NCI-H524 (cell line): ENCODE data around the gene CPE.
"Not testable (repeated sequence)": the region's sequence is repeated elsewhere in the genome, so short reads cannot be mapped to it uniquely, and the experiment has no call there.

Experiments used
- DNase-seq, 2 experiments: peaks; one replicate each; lab custom pipeline; 2025; lab: John Stamatoyannopoulos, UW

Gene CPE

DNA sequence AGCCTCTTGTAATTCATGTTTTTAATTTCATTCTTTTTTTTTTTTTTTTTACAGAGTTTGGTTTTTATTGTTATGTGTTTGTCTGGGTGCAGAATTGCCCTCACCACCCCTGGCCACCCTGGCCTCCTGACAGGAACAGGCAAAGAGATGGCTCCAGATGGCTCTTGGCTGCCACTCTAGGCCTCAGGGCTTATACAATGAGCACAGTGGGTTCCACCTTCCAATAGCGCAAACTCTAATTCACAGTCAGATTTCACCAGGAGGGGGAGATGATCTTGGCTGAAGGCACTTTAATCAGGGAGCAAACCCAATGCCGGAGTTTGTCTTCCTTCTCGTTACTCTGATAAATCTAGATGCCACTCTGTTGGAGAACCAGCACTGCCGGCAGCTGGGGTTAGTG lies 24.8 kb downstream of the CPE start:
- DNase-seq, result peak; percentile 6 to 50

DNA sequence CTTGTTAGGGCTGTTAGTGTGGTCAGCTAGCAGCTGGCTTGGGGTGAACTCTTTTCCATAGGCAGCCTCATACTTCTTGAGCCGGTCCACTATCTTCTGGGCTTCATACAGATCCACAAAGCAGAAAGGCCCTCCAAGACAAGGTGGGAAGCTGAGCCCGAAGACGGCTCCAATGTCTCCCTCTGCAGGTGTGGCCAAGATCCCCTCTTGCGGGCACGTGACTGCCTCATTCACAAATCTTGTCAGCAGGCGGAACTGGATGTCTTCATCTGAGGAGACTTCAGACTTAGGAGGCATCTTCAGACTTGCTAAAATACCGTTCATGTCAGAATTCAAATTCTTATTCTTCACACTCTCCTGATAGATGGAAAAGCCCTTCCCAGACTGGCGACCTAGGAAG lies 25.3 kb downstream of the CPE start:
- no peak for DNase-seq

DNA sequence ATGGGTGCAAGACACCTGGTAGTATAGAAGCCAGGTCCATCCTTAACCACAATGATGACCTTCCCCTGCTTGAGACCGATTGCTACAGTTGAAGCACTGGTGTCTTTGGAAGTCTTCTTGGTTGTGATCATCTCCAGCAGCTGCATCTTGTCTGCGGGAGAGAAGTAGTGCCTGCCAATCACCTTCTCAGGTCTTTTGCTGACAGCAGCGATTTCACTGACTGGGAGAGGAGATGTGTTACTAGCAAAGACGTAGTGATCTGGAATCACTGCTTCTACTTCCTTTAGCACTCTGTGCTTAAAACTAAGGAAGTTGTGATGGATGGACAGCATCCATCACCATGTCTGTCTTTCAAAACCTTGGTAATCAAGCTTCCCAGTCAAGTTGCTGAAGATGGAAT lies 25.9 kb downstream of the CPE start:
- DNase-seq, result no peak

DNA sequence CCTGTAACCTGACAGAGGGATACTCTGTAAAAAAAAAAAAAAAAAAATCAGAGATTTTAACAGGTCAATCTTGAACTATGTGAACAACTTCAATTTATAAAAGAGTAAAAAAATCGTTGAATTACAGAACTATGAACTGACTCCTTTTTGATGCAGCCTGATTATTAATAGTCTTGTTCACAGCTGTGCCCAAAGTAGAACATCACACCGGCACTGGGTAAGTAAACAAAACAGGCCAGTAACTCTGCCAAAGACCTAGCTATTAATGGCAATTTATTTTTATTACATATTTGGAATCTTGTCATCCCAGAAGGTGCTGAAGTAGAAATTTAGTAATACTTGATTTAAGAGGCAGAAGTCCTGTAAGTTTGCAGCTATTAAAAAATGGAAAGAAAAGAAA lies 31.4 kb downstream of the CPE start:
- no peak for DNase-seq

DNA sequence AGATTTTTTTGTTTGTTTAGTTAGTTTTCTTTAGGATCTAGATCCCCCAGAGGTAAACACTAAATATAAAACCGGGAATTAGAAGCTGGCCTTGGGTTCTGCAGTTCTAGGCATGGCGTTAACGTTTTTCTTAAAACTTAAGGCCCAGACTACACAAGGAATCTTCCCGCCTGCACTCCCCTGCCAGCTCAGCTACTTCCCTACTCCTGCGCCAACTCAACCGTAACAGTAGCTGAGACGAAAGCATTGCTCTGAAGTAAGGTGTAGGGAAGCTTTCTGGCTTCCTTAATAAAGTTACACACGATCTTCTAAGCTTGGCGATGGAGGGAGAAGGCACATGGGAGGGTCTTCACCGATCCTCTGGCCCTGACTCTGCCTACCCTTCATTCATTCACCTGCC lies 37.1 kb downstream of the CPE start:
- peak in 1 of 2 experiments; percentile 4 for DNase-seq

DNA sequence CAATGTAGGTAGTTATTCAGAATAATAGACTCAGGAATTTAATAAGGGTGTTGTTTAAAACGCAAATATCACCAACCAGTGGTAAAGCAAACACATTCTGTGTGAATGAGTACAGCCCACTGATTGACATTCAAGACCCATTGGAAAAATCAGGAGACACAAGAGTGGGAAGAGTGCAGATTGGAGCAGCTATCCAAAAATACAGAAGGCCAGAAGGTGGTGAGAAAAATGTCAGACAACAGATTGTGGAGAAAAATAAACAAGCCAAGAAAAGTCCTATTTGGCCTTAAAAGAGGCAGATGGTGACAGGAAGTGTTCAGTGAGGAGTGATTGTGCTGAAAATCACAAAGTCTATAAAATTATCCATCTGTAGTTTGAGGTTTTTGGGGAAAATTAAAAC lies 39.3 kb downstream of the CPE start:
- DNase-seq, result no peak

DNA sequence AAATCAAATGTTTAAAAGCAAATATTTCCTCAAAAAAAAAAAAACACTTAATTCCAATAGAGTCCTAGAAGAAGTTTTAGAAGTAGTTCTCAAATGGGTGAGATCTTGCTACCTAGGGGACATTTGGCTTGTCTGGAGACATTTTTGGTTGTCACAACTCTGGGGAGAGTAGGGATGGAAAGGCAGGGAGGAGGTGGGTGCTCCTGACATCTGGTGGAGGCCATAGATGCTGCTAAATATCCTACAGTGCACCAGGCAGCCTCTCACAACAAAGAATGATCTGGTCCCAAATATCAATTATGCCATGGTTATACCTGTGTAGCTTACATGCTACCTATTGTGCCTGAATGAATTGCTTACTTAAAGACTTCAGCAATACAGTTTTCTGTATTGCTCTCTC lies 46.8 kb downstream of the CPE start:
- DNase-seq, result peak in 1 of 2 experiments; percentile 4

DNA sequence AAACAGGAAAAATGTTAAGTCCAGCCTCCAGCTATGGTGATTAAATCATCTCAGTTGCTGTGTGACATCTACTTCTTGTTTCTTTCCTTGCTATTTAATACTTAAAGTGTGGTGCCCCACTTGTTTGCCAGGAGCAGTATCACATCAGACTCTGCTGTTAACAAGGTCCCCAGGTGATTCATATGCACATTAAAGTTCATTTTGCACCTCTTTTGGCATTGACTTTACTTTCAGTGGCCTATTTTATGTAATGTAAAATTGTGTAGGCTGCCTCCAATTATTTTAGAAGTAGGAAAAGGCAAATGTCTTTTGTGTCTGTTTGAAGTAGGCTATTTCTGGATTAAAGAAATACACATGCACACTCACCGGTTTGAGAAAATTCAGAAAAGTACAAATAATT lies 47.5 kb downstream of the CPE start:
- DNase-seq, result no peak

DNA sequence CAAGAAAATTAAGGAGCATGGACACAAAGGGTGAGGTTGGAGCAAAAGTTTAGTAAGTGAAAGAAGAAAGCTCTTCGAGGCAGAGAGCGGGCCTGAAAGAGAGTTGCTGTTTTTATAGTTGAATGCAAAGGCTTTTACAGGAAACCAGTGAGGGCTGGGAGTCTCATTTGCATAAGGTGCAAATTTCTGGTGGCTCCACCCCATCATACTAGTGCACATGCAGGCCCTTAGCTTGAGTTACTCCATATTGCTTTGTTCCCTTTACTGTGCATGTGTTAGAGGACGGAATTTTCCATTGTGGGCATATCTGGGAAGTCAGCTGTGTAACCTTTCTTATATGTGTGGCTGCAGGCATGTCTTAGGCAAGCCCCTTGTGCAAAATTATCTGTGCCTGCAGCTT lies 48.0 kb downstream of the CPE start:
- DNase-seq, result no peak

DNA sequence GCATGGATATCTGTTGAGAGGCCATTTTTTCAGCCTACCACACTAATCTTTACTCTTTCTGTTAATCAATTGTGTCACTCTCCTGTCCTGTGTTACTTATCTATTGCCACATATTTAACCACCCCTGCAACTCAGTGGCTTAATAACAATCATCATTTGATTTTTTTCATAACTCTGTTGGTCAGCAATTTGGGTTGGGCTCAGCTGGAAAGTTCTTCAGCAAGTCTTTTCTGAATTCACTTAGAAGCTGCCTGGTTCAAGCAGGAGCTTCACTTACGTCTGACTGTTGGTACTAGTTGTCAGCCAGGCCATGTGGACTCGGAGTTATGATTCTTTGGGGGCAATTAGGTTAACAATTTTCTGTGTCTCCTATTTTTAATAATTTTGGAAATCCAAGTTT lies 50.1 kb downstream of the CPE start:
- no peak for DNase-seq

DNA sequence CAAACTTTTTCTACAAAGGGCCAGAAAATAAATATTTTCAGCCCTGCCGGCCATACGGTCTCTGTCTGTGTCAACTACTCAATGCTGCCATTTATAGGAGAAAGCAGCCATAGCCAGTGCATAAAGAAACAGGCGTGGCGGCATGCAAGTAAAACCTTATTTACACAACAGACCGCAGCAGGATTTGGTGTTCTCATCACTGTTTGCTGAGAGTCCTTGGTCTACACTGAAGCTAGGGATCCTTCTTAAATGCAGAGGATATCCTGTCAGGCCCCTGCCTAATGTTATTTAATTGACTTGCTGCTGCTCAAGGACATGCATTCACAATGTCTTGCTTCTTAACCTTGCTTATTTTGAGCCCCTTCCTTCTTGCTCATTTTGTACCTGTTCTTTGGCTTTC lies 54.7 kb downstream of the CPE start:
- DNase-seq, result no peak

DNA sequence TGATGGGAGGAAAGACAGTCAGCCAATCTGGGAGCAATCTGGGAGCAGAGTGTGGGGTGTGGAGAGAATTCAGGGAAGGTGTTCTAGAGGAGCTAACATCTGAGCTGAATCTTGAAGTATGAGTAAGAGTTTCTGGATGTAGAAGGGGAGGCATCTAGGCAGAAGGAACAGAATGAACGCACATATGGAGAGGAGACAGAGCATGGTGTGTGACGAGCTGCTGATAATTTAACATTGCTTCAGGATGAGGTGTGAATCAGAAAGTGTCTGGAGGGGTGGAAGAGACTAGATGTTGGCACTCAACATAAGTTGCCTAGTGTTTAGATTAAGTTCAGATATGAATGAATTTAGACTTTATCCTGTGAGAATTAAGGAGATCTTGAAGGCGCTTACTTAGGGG lies 58.9 kb downstream of the CPE start:
- no peak for DNase-seq

DNA sequence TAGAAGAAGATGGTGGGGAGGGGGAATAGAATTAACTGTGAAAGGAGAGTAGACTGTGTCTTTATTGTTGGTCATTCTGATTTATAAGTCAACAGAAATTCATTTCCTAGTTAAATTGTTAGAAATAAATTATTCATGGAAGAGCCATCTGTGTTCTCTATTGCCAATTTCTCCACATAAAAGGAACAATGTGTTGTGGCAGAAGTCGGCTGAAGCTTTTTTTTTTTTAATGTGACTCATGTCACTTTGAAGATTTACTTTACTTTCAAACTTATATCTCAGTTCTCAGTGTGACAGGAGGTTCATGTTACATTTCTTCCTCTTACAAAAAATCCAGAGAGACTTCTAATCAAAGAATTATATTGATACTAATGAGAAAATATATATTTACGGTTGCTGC lies 60.5 kb downstream of the CPE start:
- DNase-seq, result no peak

DNA sequence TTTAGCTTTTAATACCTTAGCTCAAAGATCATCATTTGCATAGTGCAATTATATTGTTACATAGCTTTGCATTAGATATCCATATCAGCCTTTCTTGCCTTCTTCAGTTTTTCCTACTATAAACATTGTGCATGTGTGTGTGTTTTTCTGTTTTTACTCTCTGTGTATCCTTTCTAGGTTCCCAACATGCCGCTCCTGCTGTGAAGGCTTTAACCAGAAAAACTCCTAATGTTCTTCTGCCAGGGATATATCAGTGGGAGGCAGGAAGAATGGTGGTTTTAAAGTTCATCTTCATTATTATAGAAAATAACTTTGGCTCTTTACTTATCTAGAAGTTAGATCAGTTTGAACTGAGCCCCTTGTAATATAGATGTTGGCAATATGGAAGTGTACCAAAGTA lies 61.2 kb downstream of the CPE start:
- DNase-seq, result no peak

DNA sequence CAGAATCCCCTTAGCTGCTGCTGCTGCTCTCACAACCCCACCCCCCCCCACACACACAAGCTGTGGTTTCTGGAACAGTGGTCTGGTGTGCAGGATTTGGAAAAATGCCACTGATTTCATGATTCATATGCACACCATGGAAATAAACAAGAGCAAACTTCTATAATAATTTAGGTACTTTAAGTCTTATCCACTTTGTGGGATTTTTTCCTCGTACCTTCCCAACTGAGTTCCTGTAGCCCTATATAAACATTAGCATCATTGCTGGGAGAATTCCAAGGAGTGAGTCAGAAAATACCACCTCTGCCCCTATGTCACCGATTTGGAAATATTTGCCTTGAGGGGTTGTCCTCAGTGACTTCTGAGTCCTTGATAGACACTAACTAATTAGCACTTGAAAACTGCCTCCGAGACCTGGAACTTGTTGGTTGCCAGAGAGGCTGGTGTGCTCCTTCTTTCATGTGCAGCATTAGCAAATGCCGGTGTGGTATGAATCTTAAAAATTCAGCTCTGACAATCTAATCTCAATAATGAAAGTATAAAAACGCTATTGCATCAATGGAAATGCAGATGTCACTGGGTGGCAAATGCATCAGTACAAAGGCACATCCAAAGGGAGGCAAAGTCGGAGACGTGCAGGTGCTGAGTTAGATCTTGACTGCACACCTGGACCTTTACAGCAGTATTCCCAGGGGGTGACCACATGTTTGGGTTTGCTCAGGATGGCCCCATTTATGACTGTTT lies 61.8 kb downstream of the CPE start:
- DNase-seq, result no peak

DNA sequence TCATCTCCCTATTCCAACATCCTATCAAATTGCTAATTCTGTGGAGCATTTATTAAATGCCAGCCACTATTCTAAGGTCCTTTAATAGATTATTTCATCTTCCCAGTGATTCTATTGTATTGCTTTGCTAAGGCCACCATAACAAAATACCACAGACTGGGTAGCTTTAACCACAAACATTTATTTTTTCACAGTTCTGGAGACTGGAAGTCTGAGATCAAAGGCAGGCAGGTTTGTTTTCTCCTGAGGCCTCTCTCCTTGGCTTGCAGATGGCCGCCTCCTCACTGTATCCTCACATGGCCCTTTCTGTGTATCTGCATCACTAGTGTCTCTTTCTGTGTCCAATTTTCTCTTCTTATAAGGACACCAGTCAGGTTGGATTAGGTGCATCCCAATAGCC lies 64.5 kb downstream of the CPE start:
- DNase-seq, result no peak

DNA sequence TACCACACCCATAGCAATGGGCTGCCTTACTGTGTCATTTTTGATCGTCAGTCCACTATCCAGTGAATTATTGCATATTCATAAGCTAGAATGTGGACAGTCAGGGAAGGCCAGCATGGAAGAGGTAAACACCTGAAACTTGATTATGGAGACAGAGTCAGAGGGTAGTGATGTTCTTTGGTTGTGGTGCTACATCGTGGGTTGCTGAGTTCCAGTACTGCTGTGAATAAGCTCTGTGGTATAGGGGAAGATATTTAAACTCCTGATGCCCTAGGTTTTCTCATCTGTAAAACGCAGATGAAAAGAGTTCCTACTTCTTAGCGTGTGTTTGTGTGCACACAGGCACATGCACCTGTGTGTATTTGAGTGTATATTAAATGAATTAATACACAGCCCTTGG lies 69.9 kb downstream of the CPE start:
- no peak for DNase-seq

DNA sequence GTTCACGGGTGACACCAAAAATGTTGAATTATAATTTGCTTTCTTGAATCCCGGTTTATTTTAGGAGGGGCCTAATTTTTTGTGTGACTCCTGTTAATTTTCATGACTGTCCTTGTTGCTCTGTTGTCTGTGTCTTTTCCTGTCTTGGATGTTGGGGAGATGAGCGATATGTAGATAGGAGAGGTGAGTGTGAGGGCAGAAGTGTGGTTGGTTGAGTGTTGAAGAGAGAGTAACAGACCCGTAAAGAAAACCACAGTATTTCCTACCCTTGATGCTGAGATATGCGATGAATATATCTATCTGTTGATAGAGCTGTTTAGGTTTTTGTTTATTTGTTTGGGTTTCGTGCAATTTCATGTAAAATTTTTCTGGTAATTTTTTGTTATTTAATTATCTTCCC lies 70.5 kb downstream of the CPE start:
- DNase-seq, result no peak

DNA sequence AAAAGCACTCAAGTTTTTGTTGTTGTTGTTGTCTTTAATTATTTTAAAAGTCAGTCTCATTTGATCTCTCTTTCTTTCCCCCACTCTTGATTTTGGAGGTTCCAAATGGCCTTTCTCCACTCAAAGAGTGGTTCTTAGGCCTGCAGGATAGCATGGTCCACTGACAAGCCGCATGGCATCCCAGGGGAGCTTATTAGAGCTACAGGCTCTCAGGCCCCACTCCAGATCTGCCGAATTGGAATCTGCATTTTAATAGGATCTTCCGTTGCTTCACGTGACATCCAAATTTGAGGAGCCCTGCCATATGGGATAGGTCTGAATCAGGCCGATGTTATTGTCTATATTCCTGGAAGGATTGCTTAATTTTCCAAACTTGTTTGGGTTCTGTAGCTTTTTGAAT lies 72.1 kb downstream of the CPE start:
- peak; percentile 66 to 89 for DNase-seq

DNA sequence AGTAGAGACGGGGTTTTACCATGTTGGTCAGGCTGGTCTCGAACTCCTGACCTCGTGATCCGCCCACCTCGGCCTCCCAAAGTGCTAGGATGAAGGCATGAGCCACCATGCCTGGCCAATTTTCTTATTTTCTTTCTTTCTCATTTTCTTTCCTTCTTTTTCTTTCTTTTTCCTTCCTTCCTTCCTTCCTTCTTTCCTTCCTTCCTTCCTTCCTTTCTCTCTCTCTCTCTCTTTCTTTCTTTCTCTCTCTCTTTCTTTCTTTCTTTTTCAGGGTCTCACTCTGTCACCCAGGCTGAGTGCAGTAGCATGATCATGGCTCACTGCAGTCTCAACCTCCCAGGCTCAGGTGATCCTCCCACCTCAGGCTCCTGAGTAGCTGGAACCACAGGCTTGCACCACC lies 74.3 kb downstream of the CPE start:
- DNase-seq, result not testable (repeated sequence)

DNA sequence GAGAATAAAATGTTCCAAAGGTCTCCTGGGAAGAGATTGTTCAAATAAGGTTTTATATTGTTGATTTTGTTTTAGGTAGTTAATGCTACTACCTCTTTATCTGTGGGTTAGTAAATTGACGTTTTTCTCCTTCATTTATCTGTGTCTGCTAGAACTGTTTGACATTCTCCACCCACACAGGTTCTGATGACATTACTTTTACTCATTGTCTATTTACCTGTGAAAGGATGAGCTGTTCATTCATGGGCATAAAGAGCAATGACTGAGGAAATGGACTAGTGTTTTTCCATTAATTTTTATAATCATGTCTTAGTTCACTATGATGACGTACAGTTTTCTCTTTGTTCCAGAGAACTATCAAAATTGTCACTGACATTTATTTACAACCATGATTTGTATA lies 75.6 kb downstream of the CPE start:
- DNase-seq, result no peak

DNA sequence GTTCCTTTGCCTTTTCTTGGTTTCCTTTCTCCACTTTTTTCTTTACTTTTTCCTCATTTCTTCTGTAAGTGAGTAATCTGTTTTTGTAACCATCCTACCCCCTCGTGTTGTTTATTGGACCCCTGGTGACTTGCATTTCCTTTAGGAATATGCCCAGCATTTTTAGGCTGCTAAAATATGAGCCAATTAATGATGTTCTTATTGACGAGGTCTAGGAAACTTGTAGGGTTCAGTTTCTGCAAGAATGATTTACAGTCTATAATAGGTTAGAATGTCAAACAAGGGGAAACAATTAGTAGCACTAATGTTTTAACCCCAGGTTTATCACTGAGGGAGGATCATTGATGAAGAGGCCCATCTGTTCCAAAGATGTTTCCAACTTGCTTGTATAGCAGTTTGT lies 79.0 kb downstream of the CPE start:
- peak in 1 of 2 experiments; percentile 58 for DNase-seq

DNA sequence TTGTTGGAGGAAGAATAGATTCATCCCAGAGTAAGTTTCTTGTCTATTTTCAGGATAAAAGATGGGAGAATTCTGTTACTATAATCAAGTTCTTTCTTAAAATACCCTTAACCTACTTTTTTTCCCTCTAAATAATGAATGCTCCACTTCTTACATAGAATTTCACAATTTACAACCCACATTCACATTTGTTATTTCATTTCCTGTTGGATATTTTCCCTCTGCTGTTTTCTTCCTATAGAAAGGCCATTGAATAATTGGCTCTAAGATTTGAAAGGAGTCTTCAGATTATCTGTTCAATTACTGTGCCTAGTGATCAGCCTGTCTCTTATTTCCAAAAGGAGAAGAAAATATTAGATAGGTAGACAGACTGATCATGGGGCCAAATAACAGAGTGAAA lies 79.7 kb downstream of the CPE start:
- DNase-seq, result no peak

DNA sequence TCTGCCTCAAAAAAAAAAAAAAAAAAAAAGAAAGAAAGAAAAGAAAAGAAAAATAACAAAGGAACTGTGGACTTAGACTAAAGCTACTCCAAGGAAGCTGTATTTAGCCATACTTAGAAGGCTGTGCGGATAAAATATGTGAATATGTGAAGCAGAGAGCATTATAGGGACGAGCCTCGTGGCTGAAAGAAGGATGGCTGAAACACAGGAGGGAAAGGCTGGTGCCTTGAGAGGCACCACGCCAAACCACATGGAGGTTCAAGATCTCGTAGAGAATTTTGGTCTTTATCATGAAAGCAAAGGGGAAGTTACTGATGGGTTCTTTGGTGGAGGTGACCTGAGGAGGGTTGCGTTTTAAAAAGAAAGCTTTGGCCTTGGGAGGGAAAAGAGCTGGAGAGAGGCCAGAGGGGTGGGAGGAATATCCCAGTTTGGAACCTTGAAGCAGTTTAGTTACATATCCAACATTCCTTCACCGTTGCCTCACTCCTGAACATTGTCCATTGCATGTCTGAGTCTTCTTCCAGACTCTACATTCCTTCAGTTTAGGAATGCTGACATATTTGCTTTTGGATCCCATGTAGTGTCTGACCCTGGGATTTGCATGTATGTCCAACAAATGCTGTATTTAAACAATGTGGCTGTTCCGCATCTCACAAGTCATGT lies 82.5 kb downstream of the CPE start:
- DNase-seq, result no peak
